ENCODE data around the gene CBLC. TPM values are rescaled to one million over a fixed set of nuclear protein-coding genes. Genes with fewer than 3 reads are reported as not detected.
A peak's percentile ranks its signal among the peaks of the same experiment; 100 is the strongest.

Gene CBLC
- total RNA-seq (2021), result 53.6 and 68.8 TPM in 2 replicates
- Bru-seq, nascent RNA, result percentile 79 among the genes with signal in this experiment
- BruChase-seq, experiment 1, labeled RNA remaining after a 2-hour chase, result percentile 82 among the genes with signal in this experiment
- percentile 73 among the genes with signal in this experiment for BruChase-seq, experiment 2, labeled RNA remaining after a 6-hour chase
- long read RNA-seq, transcript CBLC-202 (10 exons, 1,441 nt), result minor isoform, 14 of 73 reads
- long read RNA-seq, transcript CBLC-201 (11 exons, 1,579 nt), result major isoform, 46 of 73 reads
- long read RNA-seq, partial matches to known transcripts, result 1 of 73 reads
- long read RNA-seq, other reads (novel, unspliced or antisense), result 12 of 73 reads

GRCh38 chr19:44777715-44778347 lies at the start of gene CBLC:
TSS of gene CBLC (plus strand) at chr19:44777890. CDS start at chr19:44777932, 42 bp downstream.
- TF ChIP-seq CTCF (conservative IDR thresholded peaks at IDR 0.05), result no peak; the same call in 1 of the 2 replicates
- TF ChIP-seq EZH2 (IDR thresholded peaks at IDR 0.05; ENCODE audit: low read depth), result no peak
- DNase-seq, result peak; percentile 94 to 97
- Histone ChIP-seq H4K20me1 (ENCODE audit: insufficient read depth) (peaks cover 11% of the 10 kb centered on the region), H3K4me3 (peak within 1 kb of the TSS; percentile 99), H3K9me2 (ENCODE audit: insufficient read depth) (no peaks in the 10 kb centered on the region), H3K36me3 (ENCODE audit: low read depth) (peaks cover 24% of the 10 kb centered on the region; the same call in 1 of the 2 replicates), H3K27ac (peak within 1 kb of the TSS; percentile 97), H3K27me3 (ENCODE audit: insufficient read depth, low read depth) (no peaks in the 10 kb centered on the region), H3K4me1 (replicated peaks; ENCODE audit: insufficient read depth) (peaks cover 69% of the 10 kb centered on the region), H3K9me3 (ENCODE audit: insufficient read depth, low read depth) (no peaks in the 10 kb centered on the region), H3K79me2 (ENCODE audit: low read depth) (peaks cover 40% of the 10 kb centered on the region), H3K4me2 (peak within 1 kb of the TSS; percentile 90), H2AFZ (peak within 1 kb of the TSS; percentile 79), H3F3A (ENCODE audit: insufficient read depth, low read depth) (peaks cover 67% of the 10 kb centered on the region)
- CTCF ChIA-PET, result no interaction called here
- POLR2A ChIA-PET (ENCODE audit: unreplicated experiment), result interaction anchor here (0.6 to 0.8 kb wide), 2 partner anchors 9 to 64 kb away, joined by 3 to 4 read pairs; no protein-coding TSS in a partner anchor
- no TSS peak for BruUV-seq (replicated peaks)
- intact Hi-C loops (cut with micrococcal nuclease; ENCODE audit: unreplicated experiment), result loop anchor here (10.0 kb wide), 1 partner anchor 177 kb away; the partner anchor contains the start of gene CLPTM1

- Histone ChIP-seq H3K9me2 (ENCODE audit: insufficient read depth) (no peaks in the 10 kb centered on the region), H3F3A (ENCODE audit: insufficient read depth, low read depth) (peaks cover 31% of the 10 kb centered on the region), H3K27me3 (ENCODE audit: insufficient read depth, low read depth) (no peaks in the 10 kb centered on the region), H3K4me3 (no peak overlapping the region), H2AFZ (no peak overlapping the region), H3K27ac (no peak overlapping the region), H3K9me3 (ENCODE audit: insufficient read depth, low read depth) (no peaks in the 10 kb centered on the region), H3K4me2 (no peak overlapping the region), H3K79me2 (ENCODE audit: low read depth) (no peaks in the 10 kb centered on the region), H3K36me3 (ENCODE audit: low read depth) (no peaks in the 10 kb centered on the region), H4K20me1 (ENCODE audit: insufficient read depth) (no peaks in the 10 kb centered on the region), H3K4me1 (replicated peaks; ENCODE audit: insufficient read depth) (peaks cover 35% of the 10 kb centered on the region)
- BruUV-seq (replicated peaks), result no TSS peak
- intact Hi-C loops (cut with micrococcal nuclease; ENCODE audit: unreplicated experiment), result no loop called here
- ChIA-PET CTCF (interaction anchor here (0.6 to 0.8 kb wide), 2 partner anchors 26 to 930 kb away, joined by 3 read pairs; no protein-coding TSS in a partner anchor), POLR2A (ENCODE audit: unreplicated experiment) (interaction anchor here (0.8 kb wide), 1 partner anchor 43 kb away, joined by 7 read pairs; no protein-coding TSS in a partner anchor)
- DNase-seq, result no peak
- TF ChIP-seq EZH2 (IDR thresholded peaks at IDR 0.05; ENCODE audit: low read depth) (no peak), CTCF (conservative IDR thresholded peaks at IDR 0.05) (no peak)
Observed at GRCh38 chr19:44728178-44728577, 49.5 kb upstream of the CBLC start.

- Histone ChIP-seq H2AFZ (no peak overlapping the region), H3K4me1 (replicated peaks; ENCODE audit: insufficient read depth) (peaks cover 26% of the 10 kb centered on the region), H3K79me2 (ENCODE audit: low read depth) (no peaks in the 10 kb centered on the region), H3K9me3 (ENCODE audit: insufficient read depth, low read depth) (no peaks in the 10 kb centered on the region), H3F3A (ENCODE audit: insufficient read depth, low read depth) (peaks cover 25% of the 10 kb centered on the region), H3K4me2 (no peak overlapping the region), H3K36me3 (ENCODE audit: low read depth) (no peaks in the 10 kb centered on the region), H4K20me1 (ENCODE audit: insufficient read depth) (no peaks in the 10 kb centered on the region), H3K9me2 (ENCODE audit: insufficient read depth) (no peaks in the 10 kb centered on the region), H3K27ac (no peak overlapping the region), H3K4me3 (no peak overlapping the region), H3K27me3 (ENCODE audit: insufficient read depth, low read depth) (no peaks in the 10 kb centered on the region)
- POLR2A ChIA-PET (ENCODE audit: unreplicated experiment), result interaction anchor here (0.8 kb wide), 1 partner anchor 47 kb away, joined by 6 read pairs; no protein-coding TSS in a partner anchor
- TF ChIP-seq EZH2 (IDR thresholded peaks at IDR 0.05; ENCODE audit: low read depth) (no peak), CTCF (conservative IDR thresholded peaks at IDR 0.05) (no peak)
- intact Hi-C loops (cut with micrococcal nuclease; ENCODE audit: unreplicated experiment), result no loop called here
- DNase-seq, result no peak
- no TSS peak for BruUV-seq (replicated peaks)
- CTCF ChIA-PET, result no interaction called here
Observed at GRCh38 chr19:44729516-44730033, 48.1 kb upstream of the CBLC start.

Measured in PC-9 (cell line).